HG02852 (cell line): ENCODE results near the gene PLCB2.

ENCODE experiments used
- ATAC-seq: cut with Tn5 transposase; IDR thresholded peaks from one replicate; pipeline ENCODE4 v1.9.1; 2021; ENCODE audit warnings: mild to moderate bottlenecking, moderate library complexity; ENCODE audit not compliant: unreplicated experiment

PLCB2 gene, protein sequence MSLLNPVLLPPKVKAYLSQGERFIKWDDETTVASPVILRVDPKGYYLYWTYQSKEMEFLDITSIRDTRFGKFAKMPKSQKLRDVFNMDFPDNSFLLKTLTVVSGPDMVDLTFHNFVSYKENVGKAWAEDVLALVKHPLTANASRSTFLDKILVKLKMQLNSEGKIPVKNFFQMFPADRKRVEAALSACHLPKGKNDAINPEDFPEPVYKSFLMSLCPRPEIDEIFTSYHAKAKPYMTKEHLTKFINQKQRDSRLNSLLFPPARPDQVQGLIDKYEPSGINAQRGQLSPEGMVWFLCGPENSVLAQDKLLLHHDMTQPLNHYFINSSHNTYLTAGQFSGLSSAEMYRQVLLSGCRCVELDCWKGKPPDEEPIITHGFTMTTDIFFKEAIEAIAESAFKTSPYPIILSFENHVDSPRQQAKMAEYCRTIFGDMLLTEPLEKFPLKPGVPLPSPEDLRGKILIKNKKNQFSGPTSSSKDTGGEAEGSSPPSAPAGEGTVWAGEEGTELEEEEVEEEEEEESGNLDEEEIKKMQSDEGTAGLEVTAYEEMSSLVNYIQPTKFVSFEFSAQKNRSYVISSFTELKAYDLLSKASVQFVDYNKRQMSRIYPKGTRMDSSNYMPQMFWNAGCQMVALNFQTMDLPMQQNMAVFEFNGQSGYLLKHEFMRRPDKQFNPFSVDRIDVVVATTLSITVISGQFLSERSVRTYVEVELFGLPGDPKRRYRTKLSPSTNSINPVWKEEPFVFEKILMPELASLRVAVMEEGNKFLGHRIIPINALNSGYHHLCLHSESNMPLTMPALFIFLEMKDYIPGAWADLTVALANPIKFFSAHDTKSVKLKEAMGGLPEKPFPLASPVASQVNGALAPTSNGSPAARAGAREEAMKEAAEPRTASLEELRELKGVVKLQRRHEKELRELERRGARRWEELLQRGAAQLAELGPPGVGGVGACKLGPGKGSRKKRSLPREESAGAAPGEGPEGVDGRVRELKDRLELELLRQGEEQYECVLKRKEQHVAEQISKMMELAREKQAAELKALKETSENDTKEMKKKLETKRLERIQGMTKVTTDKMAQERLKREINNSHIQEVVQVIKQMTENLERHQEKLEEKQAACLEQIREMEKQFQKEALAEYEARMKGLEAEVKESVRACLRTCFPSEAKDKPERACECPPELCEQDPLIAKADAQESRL

DNA sequence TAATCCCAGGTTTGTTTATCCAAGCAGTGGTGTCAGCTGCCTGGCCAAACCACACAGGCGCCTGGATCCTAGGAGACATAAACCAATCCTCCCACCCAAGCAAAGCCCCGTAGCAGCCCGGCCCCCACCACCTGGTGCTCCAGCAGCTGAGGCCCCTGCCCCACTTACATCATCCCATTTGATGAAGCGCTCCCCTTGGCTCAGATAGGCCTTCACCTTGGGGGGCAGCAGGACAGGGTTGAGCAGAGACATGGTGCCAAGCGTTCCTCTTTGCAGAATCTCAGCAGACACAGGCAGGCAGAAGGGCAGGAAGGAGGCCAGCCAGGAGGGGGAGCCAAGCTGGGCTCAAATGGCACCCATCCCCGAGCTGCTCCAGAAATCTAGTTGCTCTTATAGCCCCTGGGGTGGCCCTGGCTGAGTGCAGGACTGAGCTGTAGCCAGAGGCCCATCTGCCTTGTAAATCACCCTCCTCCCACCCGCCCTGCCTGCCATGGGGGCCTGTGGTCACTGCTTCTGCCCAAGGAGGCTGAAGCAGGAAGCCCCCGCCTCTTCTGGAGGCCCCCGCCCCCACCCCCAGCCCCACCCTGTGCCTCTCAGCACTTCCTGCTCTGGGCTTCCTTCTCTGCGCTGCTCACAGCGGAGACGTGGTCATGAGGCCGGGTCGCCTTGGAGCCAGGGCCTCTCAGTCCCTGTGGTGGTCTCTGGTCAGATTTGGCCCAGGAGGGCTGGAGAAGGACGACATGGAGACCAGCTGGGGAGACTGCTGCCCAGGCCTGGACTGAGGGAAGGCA is at the start of gene PLCB2:
Gene PLCB2 (minus strand): TSS at position 515 of the 791 bp plus-strand sequence. CDS start 263 bp downstream, at position 252.
- ATAC-seq: peak; percentile 61

GRCh38 chr15:40357246-40357645 is 49.5 kb upstream of the PLCB2 start:
- no peak for ATAC-seq

DNA sequence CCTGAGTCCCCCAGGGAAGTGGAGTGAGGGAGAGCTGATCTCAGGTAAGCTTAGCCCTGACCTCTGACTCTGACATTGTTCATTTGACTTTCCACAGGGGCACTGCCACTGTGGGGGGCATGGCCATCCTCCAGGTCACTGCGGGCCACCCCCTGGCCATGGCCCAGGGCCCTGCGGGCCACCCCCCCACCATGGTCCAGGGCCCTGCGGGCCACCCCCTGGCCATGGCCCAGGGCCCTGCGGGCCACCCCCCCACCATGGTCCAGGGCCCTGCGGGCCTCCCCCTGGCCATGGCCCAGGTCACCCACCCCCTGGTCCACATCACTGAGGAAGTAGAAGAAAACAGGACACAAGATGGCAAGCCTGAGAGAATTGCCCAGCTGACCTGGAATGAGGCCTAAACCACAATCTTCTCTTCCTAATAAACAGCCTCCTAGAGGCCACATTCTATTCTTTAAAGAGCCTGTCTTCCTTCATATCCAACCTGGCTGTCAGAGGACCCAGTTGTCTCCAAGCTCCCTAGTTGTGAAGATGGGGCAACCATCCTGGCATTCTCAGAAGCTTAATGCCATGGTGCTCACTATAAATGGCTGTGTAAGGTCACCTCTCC is 48.3 kb upstream of the PLCB2 start:
- no peak for ATAC-seq

- no peak for ATAC-seq
These were observed 46.9 kb upstream of the PLCB2 start for GRCh38 chr15:40354408-40355171.

DNA sequence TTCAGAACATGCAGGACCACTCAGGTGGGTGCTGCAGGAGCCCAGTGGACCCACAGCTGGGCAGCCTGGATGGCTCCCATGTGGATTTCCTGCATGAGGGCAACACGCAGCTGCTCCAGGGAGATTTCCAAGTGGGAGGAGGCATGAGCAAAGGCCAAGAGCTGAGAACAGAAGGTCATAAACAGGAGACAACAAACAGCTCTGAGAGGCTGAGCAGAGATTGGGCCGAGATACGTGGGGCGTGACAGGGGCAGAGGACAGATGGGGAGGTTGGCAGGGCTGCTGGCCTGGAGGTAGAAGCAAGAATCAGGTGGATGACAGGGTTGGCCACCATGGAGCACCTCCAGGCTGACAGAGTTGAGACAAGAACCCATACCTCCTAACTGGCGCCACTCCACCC is 46.0 kb upstream of the PLCB2 start:
- no peak for ATAC-seq

- no peak for ATAC-seq
These were observed 44.7 kb upstream of the PLCB2 start for GRCh38 chr15:40352281-40352901.

GRCh38 chr15:40349163-40349562 is 41.4 kb upstream of the PLCB2 start:
- ATAC-seq: no peak

GRCh38 chr15:40348474-40348870 is 40.7 kb upstream of the PLCB2 start:
- no peak for ATAC-seq

DNA sequence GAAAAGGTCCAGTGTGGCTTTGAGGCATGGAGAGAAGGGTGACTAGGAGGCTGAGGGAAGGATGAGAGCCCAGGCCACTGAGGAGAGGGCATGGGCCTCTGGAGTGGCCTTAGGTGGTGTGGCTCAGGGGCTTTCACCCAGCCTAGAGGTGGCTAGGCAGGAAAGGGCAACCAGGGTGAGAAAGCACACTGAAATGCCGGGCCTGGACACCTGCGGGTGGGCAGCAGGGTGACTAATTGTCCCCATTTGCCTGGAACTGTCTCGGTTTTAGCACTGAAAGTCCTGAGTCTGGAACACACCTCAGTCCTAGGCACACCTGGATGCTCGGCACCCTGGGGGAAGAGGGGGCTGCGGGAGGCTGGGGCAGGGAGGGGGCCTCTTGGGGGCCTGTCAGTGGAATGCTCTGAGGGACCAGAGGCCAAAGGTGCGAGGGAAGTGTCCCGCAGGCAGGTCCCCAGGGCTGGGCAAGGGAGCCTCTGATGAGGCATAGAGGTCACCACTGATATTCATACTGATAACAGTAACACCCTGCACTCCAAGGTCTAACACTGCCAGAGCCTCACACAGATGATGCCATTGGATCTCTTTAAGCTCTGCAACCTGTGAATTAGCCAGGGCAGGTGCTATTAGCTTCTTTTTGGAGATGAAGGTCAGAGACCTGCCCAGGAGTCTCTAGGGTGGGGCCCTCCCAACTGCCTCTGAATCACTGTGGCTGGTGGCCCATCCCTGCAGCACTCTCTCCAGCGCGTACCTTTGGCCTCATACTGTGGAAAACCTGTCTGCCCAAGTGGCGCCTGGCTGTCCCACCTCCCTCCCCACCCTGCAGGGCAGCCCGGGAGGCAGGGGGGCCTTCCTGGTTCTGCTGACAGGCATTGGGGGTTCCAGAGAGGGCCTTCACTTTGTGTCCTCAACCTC is 40.1 kb upstream of the PLCB2 start:
- ATAC-seq: no peak

GRCh38 chr15:40346579-40347558 is 39.1 kb upstream of the PLCB2 start:
- ATAC-seq: no peak

DNA sequence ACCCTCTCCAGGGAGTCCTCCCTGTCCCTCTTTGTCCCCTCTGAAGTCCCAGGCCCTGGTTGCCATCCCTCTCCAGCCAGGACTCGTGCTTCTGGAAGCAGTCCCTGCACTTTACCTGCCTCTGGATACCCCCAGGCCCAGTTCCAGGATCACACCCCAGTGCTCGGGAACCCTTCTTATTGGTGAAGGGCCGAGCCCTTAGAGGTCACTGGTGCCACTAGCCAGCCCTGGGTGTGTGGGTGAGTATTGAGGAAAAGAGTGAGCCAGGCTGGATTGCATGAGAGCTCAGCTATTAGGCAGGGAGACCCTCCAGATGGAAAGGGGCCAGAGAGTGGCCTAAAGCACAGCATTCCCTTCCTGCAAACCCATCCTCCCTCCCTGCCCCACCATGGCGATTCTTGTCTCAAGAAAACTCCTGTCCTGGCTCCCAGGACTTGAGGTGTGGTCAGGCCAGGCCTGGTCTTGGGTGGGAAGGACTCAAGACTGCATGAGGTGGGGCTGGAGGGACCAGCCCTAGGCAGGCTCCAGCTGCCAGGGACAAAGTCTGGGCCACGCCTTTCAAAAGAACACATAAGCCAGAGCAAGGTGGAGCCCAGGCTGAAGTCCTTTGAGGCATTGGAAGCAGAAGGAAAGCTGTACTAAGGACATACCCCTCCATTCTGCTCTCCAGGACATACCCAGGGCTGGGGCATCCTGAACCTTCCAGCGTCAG is 38.3 kb upstream of the PLCB2 start:
- no peak for ATAC-seq

- no peak for ATAC-seq
These were observed 37.6 kb upstream of the PLCB2 start for GRCh38 chr15:40345225-40345866.

DNA sequence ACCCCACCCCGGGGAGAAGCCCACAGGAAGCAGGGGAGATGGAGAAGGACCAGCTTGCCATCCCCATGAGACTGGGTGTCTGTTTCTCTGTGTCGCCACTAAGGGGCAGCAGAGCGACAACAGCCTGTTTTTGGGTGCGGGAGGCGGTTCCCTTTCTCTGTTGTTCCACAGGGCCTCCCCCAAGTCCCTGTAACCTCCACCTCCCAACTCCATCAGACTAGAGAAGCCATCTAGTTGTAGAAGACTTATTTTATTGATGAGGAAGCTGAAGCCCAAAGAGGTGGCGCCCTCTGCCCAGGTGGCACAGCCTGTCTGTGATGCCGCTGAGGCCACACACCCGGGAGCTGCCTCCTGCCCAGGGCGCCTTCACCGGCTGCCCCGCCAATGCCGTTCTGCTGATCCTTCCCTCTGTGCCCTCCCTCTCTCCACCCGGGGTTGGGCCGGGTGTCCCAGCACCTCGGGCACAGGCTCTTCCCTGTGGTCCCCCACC is 36.9 kb upstream of the PLCB2 start:
- peak; percentile 51 for ATAC-seq

- ATAC-seq: no peak
These were observed 36.5 kb upstream of the PLCB2 start for GRCh38 chr15:40344217-40344616.

DNA sequence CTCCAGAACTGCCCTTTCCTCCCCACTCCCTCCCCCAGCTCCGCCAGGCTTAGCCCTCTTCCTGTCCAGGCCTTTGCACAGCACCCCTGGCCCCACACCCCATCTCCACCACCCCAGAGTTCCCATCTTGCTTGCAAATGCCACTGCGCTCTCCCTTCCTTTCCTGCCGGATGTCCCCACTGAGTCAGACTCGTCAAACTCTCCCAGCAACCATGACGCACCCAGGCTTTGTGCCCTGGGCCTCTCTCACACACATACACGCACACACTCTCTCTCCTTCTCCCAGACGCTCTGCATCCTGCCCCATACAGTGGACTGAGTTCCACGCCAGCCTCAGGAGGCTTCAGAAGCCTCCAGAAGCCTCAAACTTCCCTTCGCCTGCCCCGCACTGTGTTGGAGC is 35.8 kb upstream of the PLCB2 start:
- ATAC-seq: no peak
